GM12891 (cell line): ENCODE data around the gene MACO1.

ENCODE experiments used
- POLR2A ChIP-seq: IDR thresholded peaks from 2 replicates; pipeline ENCODE4 v1.6.1; 2011; ENCODE audit warnings: low read depth, low read length, control low read depth
- POLR2AphosphoS5 ChIP-seq: IDR thresholded peaks from 2 replicates; pipeline ENCODE4 v1.6.1; 2011; ENCODE audit warnings: low read depth, low read length, control low read depth
- SPI1 ChIP-seq: IDR thresholded peaks from 2 replicates; pipeline ENCODE4 v1.6.1; 2011; ENCODE audit warnings: low read depth, low read length, control low read depth
- TAF1 ChIP-seq: IDR thresholded peaks from 2 replicates; pipeline ENCODE4 v1.6.1; 2011; ENCODE audit warnings: low read depth, low read length, control low read depth

DNA sequence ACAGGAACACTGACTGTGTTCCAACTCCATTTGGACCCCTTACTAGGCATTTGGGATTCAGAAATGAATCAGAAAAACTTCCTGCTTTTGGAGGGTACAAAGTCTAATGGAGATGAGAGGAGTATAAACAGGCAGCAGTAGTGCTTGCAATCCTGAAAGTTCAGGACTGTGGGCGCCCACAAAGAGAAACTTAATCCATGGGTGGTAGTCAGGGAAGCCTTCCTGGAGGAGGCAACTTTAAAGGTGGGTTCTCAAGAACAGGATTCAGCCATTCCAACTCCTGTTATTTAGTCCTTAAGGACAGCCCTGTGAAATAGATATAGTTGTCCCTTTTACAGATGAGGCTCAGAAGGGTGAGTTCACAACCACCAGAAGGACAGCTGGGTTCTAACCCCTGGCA is 110.7 kb downstream of the MACO1 start:
- no peak for TF ChIP-seq POLR2A
- TF ChIP-seq POLR2AphosphoS5 = no peak
- no peak for TF ChIP-seq TAF1
- TF ChIP-seq SPI1 = no peak
